SK-N-SH treated with all-trans-retinoic acid at 6 μM for 48 hours (cell line): ENCODE measurements around the gene PPP1R12A.

Experiments
- ARNTL ChIP-seq: fragments of 450-650 bp; formaldehyde crosslinking; IDR thresholded peaks from 2 replicates; pipeline ENCODE4 v1.5.0; 2020; ENCODE audit warnings: low read depth, mild to moderate bottlenecking, moderate library complexity, borderline replicate concordance
- BACH2 ChIP-seq: fragments of 250-450 bp; sonication (Bioruptor Pico); IDR thresholded peaks from 2 replicates; pipeline ENCODE4 v1.9.0; 2021; ENCODE audit warnings: mild to moderate bottlenecking, borderline replicate concordance
- CSDC2 ChIP-seq: fragments of 250-450 bp; sonication (Bioruptor Pico); IDR thresholded peaks from 2 replicates; pipeline ENCODE4 v1.5.0; 2020; ENCODE audit warnings: mild to moderate bottlenecking, moderate library complexity
- PATZ1 ChIP-seq: fragments of 250-450 bp; sonication (Bioruptor Pico); IDR thresholded peaks from 2 replicates; pipeline ENCODE4 v1.8.0; 2020; ENCODE audit warnings: mild to moderate bottlenecking, moderate library complexity, borderline replicate concordance
- PPARA ChIP-seq: fragments of 250-450 bp; sonication (Bioruptor Pico); IDR thresholded peaks from 2 replicates; pipeline ENCODE4 v1.5.0; 2020; ENCODE audit warnings: mild to moderate bottlenecking, borderline replicate concordance
- ZC3H10 ChIP-seq: fragments of 250-450 bp; sonication (Bioruptor Pico); IDR thresholded peaks from 2 replicates; pipeline ENCODE4 v1.5.1; 2021; ENCODE audit warnings: mild to moderate bottlenecking, moderate library complexity
- ZFP30 ChIP-seq: fragments of 450-650 bp; formaldehyde crosslinking; IDR thresholded peaks from 2 replicates; pipeline ENCODE4 v1.5.0; 2022; ENCODE audit warnings: mild to moderate bottlenecking, moderate library complexity
- ZNF565 ChIP-seq: fragments of 450-650 bp; formaldehyde crosslinking; conservative IDR thresholded peaks from 2 replicates; pipeline ENCODE4 v1.5.0; 2020; ENCODE audit warnings: low read depth, mild to moderate bottlenecking, moderate library complexity

GRCh38 chr12:79925492-79925891 is 9.4 kb downstream of the PPP1R12A start:
- TF ChIP-seq PATZ1 (CRISPR knock-in tag) (no peak), ZFP30 (CRISPR knock-in tag) (no peak), CSDC2 (CRISPR knock-in tag) (no peak), BACH2 (CRISPR knock-in tag) (no peak), ZC3H10 (CRISPR knock-in tag) (no peak), ZNF565 (CRISPR knock-in tag) (no peak), ARNTL (CRISPR knock-in tag) (no peak), PPARA (CRISPR knock-in tag) (no peak)
